SK-N-SH (cell line): ENCODE results near the gene ELP4. TPM values are rescaled to one million over a fixed set of nuclear protein-coding genes. Genes with fewer than 3 reads are reported as not detected.

Experiments
- CTCF ChIA-PET: fragments of 300-600, 350-600 bp; formaldehyde crosslinking; extraction: SDS; loops from one replicate; lab custom pipeline; 2021; lab: Yijun Ruan, JAX
- POLR2A ChIA-PET: fragments of 350-600 bp; sonication (Branson Sonifier 250); formaldehyde crosslinking; extraction: SDS; loops from one replicate; lab custom pipeline; 2020; ENCODE audit warnings: antibody characterized with exemption, inconsistent platforms; lab: Yijun Ruan, JAX
- DNase-seq: peaks from one replicate; pipeline ENCODE4 v3.0.0; 2012
- H2AFZ ChIP-seq: fragments of 200-600 bp; sonication (generic); 2 replicates; pipeline ENCODE4 v1.8.1; 2016; ENCODE audit warnings: antibody characterized with exemption, mild to moderate bottlenecking, low read depth
- H3F3A ChIP-seq: fragments of 200-600 bp; sonication (generic); replicated peaks from 2 replicates; pipeline ENCODE3; 2016; ENCODE audit warnings: antibody characterized with exemption, mild to moderate bottlenecking; ENCODE audit not compliant: insufficient read depth
- H3K27ac ChIP-seq, 2 experiments: fragments of 200-500 bp in 1 of 2; fragments of 200-600 bp in 1 of 2; sonication (Bioruptor generic) in 1 of 2; sonication (generic), shearing (Covaris generic) in 1 of 2; 2 replicates each; pipeline versions ENCODE4 v1.5.1 to v1.6.1; 2014 to 2016; ENCODE audit warnings: low read depth in 2 of 2, inconsistent platforms in 1 of 2, low read length in 1 of 2, mild to moderate bottlenecking in 1 of 2, mixed read lengths in 1 of 2
- H3K27me3 ChIP-seq: fragments of 200-600 bp; sonication (generic), shearing (Covaris generic); 2 replicates; pipeline ENCODE4 v1.6.1; 2016; ENCODE audit warnings: mixed run types; ENCODE audit not compliant: insufficient read depth
- H3K36me3 ChIP-seq, 2 experiments: fragments of 200-500 bp in 1 of 2; fragments of 200-600 bp in 1 of 2; sonication (Bioruptor generic) in 1 of 2; sonication (generic) in 1 of 2; replicated peaks in 1 of 2; 2 replicates each; pipeline versions ENCODE3 to v1.5.1; 2014 to 2016; ENCODE audit warnings: low read length in 1 of 2, mild to moderate bottlenecking in 1 of 2; ENCODE audit not compliant: insufficient read depth in 2 of 2, control insufficient read depth in 1 of 2
- H3K4me1 ChIP-seq, 2 experiments: fragments of 200-500 bp in 1 of 2; fragments of 200-600 bp in 1 of 2; sonication (Bioruptor generic) in 1 of 2; sonication (generic), shearing (Covaris generic) in 1 of 2; 2 replicates each; pipeline versions ENCODE4 v1.5.1 to v1.6.1; 2014 to 2016; ENCODE audit warnings: low read depth in 1 of 2, low read length in 1 of 2, mixed run types in 1 of 2; ENCODE audit not compliant: insufficient read depth in 2 of 2, control insufficient read depth in 1 of 2
- H3K4me2 ChIP-seq: fragments of 200-600 bp; sonication (generic), shearing (Covaris generic); 2 replicates; pipeline ENCODE4 v1.6.1; 2017; ENCODE audit warnings: mixed run types
- H3K4me3 ChIP-seq, 2 experiments: fragments of 200-500 bp in 1 of 2; fragments of 200-600 bp in 1 of 2; sonication (Bioruptor generic) in 1 of 2; sonication (generic), shearing (Covaris generic) in 1 of 2; 2 replicates each; pipeline versions ENCODE4 v1.5.1 to v1.8.1; 2014 to 2016; ENCODE audit warnings: low read depth in 2 of 2, inconsistent platforms in 1 of 2, low read length in 1 of 2, mild to moderate bottlenecking in 1 of 2, mixed read lengths in 1 of 2, moderate library complexity in 1 of 2
- H3K79me2 ChIP-seq: fragments of 200-600 bp; sonication (generic); 2 replicates; pipeline ENCODE4 v1.8.1; 2017; ENCODE audit warnings: mild to moderate bottlenecking; ENCODE audit not compliant: insufficient read depth
- H3K9ac ChIP-seq: fragments of 200-600 bp; sonication (generic); 2 replicates; pipeline ENCODE4 v1.6.1; 2017; ENCODE audit warnings: mixed run types
- H3K9me2 ChIP-seq: fragments of 200-600 bp; sonication (generic); 2 replicates; pipeline ENCODE4 v1.6.1; 2017; ENCODE audit warnings: mixed run types
- H3K9me3 ChIP-seq: fragments of 200-600 bp; sonication (generic); 2 replicates; pipeline ENCODE4 v1.6.1; 2017; ENCODE audit warnings: mixed run types, mild to moderate bottlenecking, moderate library complexity
- H4K20me1 ChIP-seq: fragments of 200-600 bp; sonication (generic); 2 replicates; pipeline ENCODE4 v1.6.1; 2017; ENCODE audit warnings: mild to moderate bottlenecking, mixed run types; ENCODE audit not compliant: insufficient read depth
- FOXM1 ChIP-seq: IDR thresholded peaks from 2 replicates; pipeline ENCODE4 v1.4.0; 2012; ENCODE audit warnings: low read depth, mild to moderate bottlenecking
- PBX3 ChIP-seq: IDR thresholded peaks from 2 replicates; pipeline ENCODE4; 2012
- RXRA ChIP-seq: IDR thresholded peaks from 2 replicates; pipeline ENCODE4 v1.4.0; 2012; ENCODE audit warnings: low read depth, mild to moderate bottlenecking, borderline replicate concordance
- SIN3A ChIP-seq: IDR thresholded peaks from 2 replicates; pipeline ENCODE4 v1.6.1; 2012; ENCODE audit warnings: low read depth, mild to moderate bottlenecking, low read length, moderate library complexity, borderline replicate concordance
- SMC3 ChIP-seq: IDR thresholded peaks from 2 replicates; pipeline ENCODE4 v1.6.1; 2012; ENCODE audit warnings: low read depth, low read length, improper control_type of control experiment
- USF2 ChIP-seq: fragments of 150-350 bp; IDR thresholded peaks from 2 replicates; pipeline ENCODE4 v1.6.1; 2017; ENCODE audit warnings: antibody characterized with exemption, low read length, low read depth, borderline replicate concordance
- ZBTB33 ChIP-seq: IDR thresholded peaks from 2 replicates; pipeline ENCODE4 v1.4.0; 2012; ENCODE audit warnings: low read depth, borderline replicate concordance
- WGBS: methylation state at CpG from one replicate; pipeline ENCODE4 v1.1.6; 2017; ENCODE audit warnings: low lambda C conversion rate; 5-methylcytosine and 5-hydroxymethylcytosine counted together
- polyA plus RNA-seq, 3 experiments: library from polyadenylated mRNA; depleted of rRNA; stranded (reverse); fragments of >200 nt; gene quantifications; 2 replicates each; pipeline ENCODE4 v1.2.3, GENCODE V29; 2012

The ELP4 gene
- polyA plus RNA-seq, 1 of the 3 experiments (the other 2 are of a cell fraction): 7.0 TPM

- TF ChIP-seq SMC3 (no peak), ZBTB33 (no peak)
- TF ChIP-seq, all 33 proteins: peak for 0
Measured at GRCh38 chr11:31818874-31819331, 309.3 kb downstream of the ELP4 start (continued).

- CTCF ChIA-PET: interaction anchor here (0.7 to 1.2 kb wide), 3 partner anchors 11 to 16 kb away, joined by 3 to 4 read pairs (median 3); no protein-coding TSS in a partner anchor
- Histone ChIP-seq H3K4me2 (no peak overlapping the region), H3K9me2 (no peaks in the 10 kb centered on the region), H3K9me3 (no peaks in the 10 kb centered on the region), H4K20me1 (peaks cover 11% of the 10 kb centered on the region; the same call in 1 of the 2 replicates), H3K4me3 (no peak overlapping the region), H3K9ac (no peak overlapping the region), H2AFZ (no peak overlapping the region), H3K79me2 (no peaks in the 10 kb centered on the region), H3K27ac (no peak overlapping the region), H3F3A (no peaks in the 10 kb centered on the region), H3K4me1 (peaks cover 0 to 23% of the 10 kb centered on the region in 2 experiments; a peak in 2 of 4 replicates), H3K36me3 (no peaks in the 10 kb centered on the region), H3K27me3 (peaks cover 100% of the 10 kb centered on the region)
- POLR2A ChIA-PET: interaction anchor here (0.6 kb wide), 1 partner anchor 48 kb away, joined by 3 read pairs; no protein-coding TSS in a partner anchor
- 21% methylated on average over 15 of the region's 55 CpGs for WGBS
- DNase-seq: peak; percentile 38
- no peak for TF ChIP-seq RXRA
- no peak for TF ChIP-seq PBX3
Measured at GRCh38 chr11:31819621-31820437, 310.3 kb downstream of the ELP4 start.

- TF ChIP-seq SMC3: no peak
- no peak for TF ChIP-seq FOXM1
- no peak for TF ChIP-seq SIN3A
- TF ChIP-seq USF2: no peak
- 10% methylated on average over 8 of the region's 15 CpGs for WGBS
- no peaks in the 10 kb centered on the region for H3K9me2 ChIP-seq
- no peaks in the 10 kb centered on the region for H3K36me3 ChIP-seq
- H3K9ac ChIP-seq: no peak overlapping the region
- H3K9me3 ChIP-seq: no peaks in the 10 kb centered on the region
- 0 out of 2 replicates have a peak, but pooled peaks cover 5% of the 10 kb centered on the region for H4K20me1 ChIP-seq
- no peak overlapping the region for H2AFZ ChIP-seq
- H3K79me2 ChIP-seq: no peaks in the 10 kb centered on the region
- no peak overlapping the region for H3K27ac ChIP-seq
- POLR2A ChIA-PET: interaction anchor here (0.6 kb wide), 1 partner anchor 48 kb away, joined by 3 read pairs; no protein-coding TSS in a partner anchor
- H3F3A ChIP-seq: no peaks in the 10 kb centered on the region
- no peak overlapping the region for H3K4me2 ChIP-seq
- DNase-seq: peak; percentile 51
- peaks cover 100% of the 10 kb centered on the region for H3K27me3 ChIP-seq
- H3K4me1 ChIP-seq: peaks cover 0 to 18% of the 10 kb centered on the region in 2 experiments; a peak in 2 of 4 replicates
- CTCF ChIA-PET: interaction anchor here (0.7 to 1.2 kb wide), 2 partner anchors 12 to 16 kb away, joined by 3 read pairs; no protein-coding TSS in a partner anchor
- no peak overlapping the region for H3K4me3 ChIP-seq
Measured at GRCh38 chr11:31820438-31820818, 310.9 kb downstream of the ELP4 start.
